Keratinocyte (primary cell): Measurements from ENCODE around the gene OR51A2. TPM values are rescaled to one million over a fixed set of nuclear protein-coding genes. Genes with fewer than 3 reads are reported as not detected.

Experiments
- DNase-seq: peaks from one replicate; pipeline ENCODE4 v3.0.0-alpha.2; 2011; ENCODE audit warnings: low read depth, missing footprints, low spot score
- FAIRE-seq: peaks from 2 replicates; lab custom pipeline; 2011; peaks lifted over from hg19 to GRCh38; lab: Jason Lieb, UNC
- H2AFZ ChIP-seq: 2 replicates; pipeline ENCODE4 v1.6.0; 2012; ENCODE audit warnings: low read length, control low read depth, inconsistent platforms; ENCODE audit not compliant: control insufficient read depth
- H3K27ac ChIP-seq: 2 replicates; pipeline ENCODE4 v1.5.1; 2011; ENCODE audit warnings: low read length; ENCODE audit not compliant: control insufficient read depth, insufficient read depth
- H3K27me3 ChIP-seq: 3 replicates; pipeline ENCODE4 v1.6.0; 2011; ENCODE audit warnings: low read length; ENCODE audit not compliant: control insufficient read depth, insufficient read depth; ENCODE audit errors: extremely low read depth
- H3K36me3 ChIP-seq, 2 experiments: 2 replicates in 1 of 2; 3 replicates in 1 of 2; pipeline ENCODE4 v1.5.1; 2011; ENCODE audit warnings: low read length in 2 of 2, mild to moderate bottlenecking in 1 of 2; ENCODE audit not compliant: control insufficient read depth in 2 of 2, insufficient read depth in 2 of 2; ENCODE audit errors: extremely low read depth in 1 of 2
- H3K4me1 ChIP-seq: 3 replicates; pipeline ENCODE4 v1.5.1; 2011; ENCODE audit warnings: low read length; ENCODE audit not compliant: control insufficient read depth, insufficient read depth; ENCODE audit errors: extremely low read depth
- H3K4me2 ChIP-seq: 3 replicates; pipeline ENCODE4 v1.6.0; 2011; ENCODE audit warnings: low read depth, low read length; ENCODE audit not compliant: control insufficient read depth, insufficient read depth; ENCODE audit errors: extremely low read depth
- H3K4me3 ChIP-seq, 3 experiments: fragments of 200-600 bp in 1 of 3; sonication (generic) in 1 of 3; 2 replicates in 2 of 3; 3 replicates in 1 of 3; pipeline ENCODE4 v1.5.1; 2011 to 2016; ENCODE audit warnings: low read length in 3 of 3, mild to moderate bottlenecking in 3 of 3, control low read depth in 2 of 3, inconsistent platforms in 1 of 3, low read depth in 1 of 3, mixed read lengths in 1 of 3, mixed run types in 1 of 3, moderate library complexity in 1 of 3; ENCODE audit not compliant: control insufficient read depth in 2 of 3, insufficient read depth in 2 of 3; ENCODE audit errors: extremely low read depth in 1 of 3
- H3K79me2 ChIP-seq: 2 replicates; pipeline ENCODE4 v1.6.0; 2012; ENCODE audit warnings: low read length; ENCODE audit not compliant: control insufficient read depth, insufficient read depth
- H3K9ac ChIP-seq: 3 replicates; pipeline ENCODE4 v1.6.0; 2011; ENCODE audit warnings: low read length; ENCODE audit not compliant: control insufficient read depth, insufficient read depth; ENCODE audit errors: extremely low read depth
- H3K9me1 ChIP-seq: 3 replicates; pipeline ENCODE4 v1.6.0; 2011; ENCODE audit warnings: low read length; ENCODE audit not compliant: control insufficient read depth, insufficient read depth; ENCODE audit errors: extremely low read depth
- H3K9me3 ChIP-seq: 2 replicates; pipeline ENCODE4 v1.5.1; 2012; ENCODE audit warnings: low read depth, low read length; ENCODE audit not compliant: control insufficient read depth
- H4K20me1 ChIP-seq: 3 replicates; pipeline ENCODE4 v1.6.0; 2011; ENCODE audit warnings: low read length; ENCODE audit not compliant: control insufficient read depth, insufficient read depth; ENCODE audit errors: extremely low read depth
- CTCF ChIP-seq, 3 experiments: IDR thresholded peaks in 1 of 3; conservative IDR thresholded peaks in 1 of 3; optimal IDR thresholded peaks in 1 of 3; 2 replicates in 2 of 3; 3 replicates in 1 of 3; pipeline versions ENCODE3 to v1.5.1; 2011; ENCODE audit warnings: low read length in 3 of 3, mild to moderate bottlenecking in 3 of 3, moderate library complexity in 2 of 3, control low read depth in 1 of 3, inconsistent platforms in 1 of 3; ENCODE audit not compliant: insufficient read depth in 2 of 3; ENCODE audit errors: extremely low read depth in 1 of 3
- EZH2 ChIP-seq: IDR thresholded peaks from one replicate; pipeline ENCODE4 v1.6.1; 2012; ENCODE audit warnings: inconsistent platforms, mild to moderate bottlenecking, low read length, moderate library complexity
- dilution Hi-C: fragments of 300-500 bp; cut with MboI; formaldehyde crosslinking; loops from one replicate; pipeline ENCODE4 v1.7.0; 2020; ENCODE audit warnings: low sequenced_read_pairs; ENCODE audit not compliant: extremely low pct_ligation_motif_present
- polyA plus RNA-seq, 5 experiments: library from polyadenylated mRNA; depleted of rRNA in 3 of 5; stranded (reverse) in 3 of 5; stranded (forward) in 1 of 5; unstranded in 1 of 5; fragments of >200 nt; gene quantifications; 1 replicate in 1 of 5; 2 replicates in 3 of 5; 3 replicates in 1 of 5; pipeline versions ENCODE4 v1.2.1 to v1.2.3, GENCODE V29; 2011 to 2012; ENCODE audit warnings: missing spikeins in 2 of 5, low read depth in 1 of 5, low replicate concordance in 1 of 5

The OR51A2 gene
- polyA plus RNA-seq, 1 donor (not counting 4 experiments of a cell fraction or from before 2014, with no cell fraction given), result not detected

- H3K79me2 ChIP-seq, result no peaks in the 10 kb centered on the region
- TF ChIP-seq EZH2 (no peak), CTCF (optimal IDR thresholded peaks at IDR 0.05 in 1 of 3, IDR thresholded peaks at IDR 0.05 in 1 of 3, conservative IDR thresholded peaks at IDR 0.05 in 1 of 3; ENCODE audit: extremely low read depth in 1 of 3, insufficient read depth in 2 of 3, low read length in 3 of 3) (no peak)
- H2AFZ ChIP-seq, result no peak within 1 kb of the TSS
- H3K4me1 ChIP-seq, result no peaks in the 10 kb centered on the region
- H3K9me3 ChIP-seq, result no peaks in the 10 kb centered on the region
- H3K9me1 ChIP-seq, result no peaks in the 10 kb centered on the region
- H3K4me2 ChIP-seq, result no peak within 1 kb of the TSS
- H3K4me3 ChIP-seq, result no peak within 1 kb of the TSS
- dilution Hi-C loops, result no loop called here
- H3K9ac ChIP-seq, result no peak within 1 kb of the TSS
- no peaks in the 10 kb centered on the region for H4K20me1 ChIP-seq
- no peaks in the 10 kb centered on the region for H3K36me3 ChIP-seq
- no peak within 1 kb of the TSS for H3K27ac ChIP-seq
- DNase-seq (no peak), FAIRE-seq (no peak)
- no peaks in the 10 kb centered on the region for H3K27me3 ChIP-seq
These were observed 39.0 kb upstream of the OR51A2 start, which contains the start of gene OR51L1 for GRCh38 chr11:4994551-4994950. OR51L1 (plus strand) TSS chr11:4994851; CDS start chr11:4998983, 4,132 bp downstream.

- Histone ChIP-seq H3K4me3 (no peak overlapping the region), H3K9me3 (no peaks in the 10 kb centered on the region), H3K36me3 (no peaks in the 10 kb centered on the region), H3K27ac (no peak overlapping the region), H4K20me1 (no peaks in the 10 kb centered on the region), H3K4me2 (no peak overlapping the region), H3K9me1 (no peaks in the 10 kb centered on the region), H3K4me1 (no peaks in the 10 kb centered on the region), H2AFZ (no peak overlapping the region), H3K79me2 (no peaks in the 10 kb centered on the region), H3K27me3 (no peaks in the 10 kb centered on the region), H3K9ac (no peak overlapping the region)
- TF ChIP-seq CTCF (optimal IDR thresholded peaks at IDR 0.05 in 1 of 3, IDR thresholded peaks at IDR 0.05 in 1 of 3, conservative IDR thresholded peaks at IDR 0.05 in 1 of 3; ENCODE audit: extremely low read depth in 1 of 3, insufficient read depth in 2 of 3, low read length in 3 of 3) (peak in 2 of 3 experiments; percentile 11 to 23), EZH2 (no peak)
- no peak for FAIRE-seq
- dilution Hi-C loops, result no loop called here
- DNase-seq, result no peak
These were observed 35.5 kb upstream of the OR51A2 start for GRCh38 chr11:4991060-4991459.
